GM19438 (cell line): Measurements from ENCODE around the gene TBC1D4.

ENCODE experiments used
- ATAC-seq: cut with Tn5 transposase; IDR thresholded peaks from one replicate; pipeline ENCODE4 v1.9.1; 2021; ENCODE audit warnings: low read depth; ENCODE audit not compliant: unreplicated experiment

TBC1D4 gene

GRCh38 chr13:75236774-75237173 is 245.2 kb downstream of the TBC1D4 start:
- ATAC-seq: no peak
